ENCODE data around the gene TSHZ3.

DNA sequence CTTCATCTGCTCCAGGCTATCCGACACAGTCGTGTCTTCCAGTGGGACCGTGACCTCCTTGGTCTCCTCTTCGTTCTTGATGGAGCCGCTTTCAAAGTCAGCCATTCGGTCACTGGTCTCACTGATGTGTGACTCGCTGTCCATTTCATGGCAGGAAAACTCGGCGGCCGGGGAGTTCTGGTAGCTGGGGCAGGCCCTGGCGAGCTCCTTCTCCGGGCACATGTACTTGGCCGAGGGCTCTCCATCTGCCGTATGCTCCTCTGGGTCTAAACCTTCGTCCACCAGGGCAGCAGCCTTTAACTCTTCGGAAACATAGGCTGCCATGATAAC, 69.8 kb downstream of the TSHZ3 start:
- TF ChIP-seq, protein P1, sequence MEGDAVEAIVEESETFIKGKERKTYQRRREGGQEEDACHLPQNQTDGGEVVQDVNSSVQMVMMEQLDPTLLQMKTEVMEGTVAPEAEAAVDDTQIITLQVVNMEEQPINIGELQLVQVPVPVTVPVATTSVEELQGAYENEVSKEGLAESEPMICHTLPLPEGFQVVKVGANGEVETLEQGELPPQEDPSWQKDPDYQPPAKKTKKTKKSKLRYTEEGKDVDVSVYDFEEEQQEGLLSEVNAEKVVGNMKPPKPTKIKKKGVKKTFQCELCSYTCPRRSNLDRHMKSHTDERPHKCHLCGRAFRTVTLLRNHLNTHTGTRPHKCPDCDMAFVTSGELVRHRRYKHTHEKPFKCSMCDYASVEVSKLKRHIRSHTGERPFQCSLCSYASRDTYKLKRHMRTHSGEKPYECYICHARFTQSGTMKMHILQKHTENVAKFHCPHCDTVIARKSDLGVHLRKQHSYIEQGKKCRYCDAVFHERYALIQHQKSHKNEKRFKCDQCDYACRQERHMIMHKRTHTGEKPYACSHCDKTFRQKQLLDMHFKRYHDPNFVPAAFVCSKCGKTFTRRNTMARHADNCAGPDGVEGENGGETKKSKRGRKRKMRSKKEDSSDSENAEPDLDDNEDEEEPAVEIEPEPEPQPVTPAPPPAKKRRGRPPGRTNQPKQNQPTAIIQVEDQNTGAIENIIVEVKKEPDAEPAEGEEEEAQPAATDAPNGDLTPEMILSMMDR (IDR thresholded peaks at IDR 0.05), result no peak
- no peak for TF ChIP-seq POLR2A (IDR thresholded peaks at IDR 0.05)

All from lower leg skin (tissue), 3 donors.